Choroid plexus epithelial cell (primary cell): ENCODE measurements around the gene MYBPHL.

ENCODE experiments used
- DNase-seq: peaks from one replicate; pipeline ENCODE4 v3.0.0-alpha.2; 2010; ENCODE audit warnings: low read depth
- H3K4me3 ChIP-seq: 2 replicates; pipeline ENCODE4 v1.5.1; 2011; ENCODE audit warnings: low read depth, mild to moderate bottlenecking, control low read depth, low read length, moderate library complexity
- CTCF ChIP-seq: conservative IDR thresholded peaks from 2 replicates; pipeline ENCODE4 v1.5.1; 2011; ENCODE audit warnings: low read depth, mild to moderate bottlenecking, control low read depth, inconsistent platforms, low read length, moderate library complexity

Gene MYBPHL

GRCh38 chr1:109253803-109254620 is 52.8 kb downstream of the MYBPHL start:
- H3K4me3 ChIP-seq, result no peak overlapping the region
- no peak for TF ChIP-seq CTCF
- peak; percentile 35 for DNase-seq

GRCh38 chr1:109252893-109253802 is 53.7 kb downstream of the MYBPHL start:
- no peak for TF ChIP-seq CTCF
- DNase-seq, result no peak
- H3K4me3 ChIP-seq, result no peak overlapping the region

GRCh38 chr1:109252167-109252892 is 54.5 kb downstream of the MYBPHL start:
- TF ChIP-seq CTCF, result no peak
- no peak for DNase-seq
- no peak overlapping the region for H3K4me3 ChIP-seq

GRCh38 chr1:109251277-109252166 is 55.3 kb downstream of the MYBPHL start:
- H3K4me3 ChIP-seq, result no peak overlapping the region
- no peak for DNase-seq
- TF ChIP-seq CTCF, result no peak

GRCh38 chr1:109250454-109251276 is 56.1 kb downstream of the MYBPHL start:
- no peak overlapping the region for H3K4me3 ChIP-seq
- no peak for TF ChIP-seq CTCF
- no peak for DNase-seq
